ENCODE data around the gene STEAP2. TPM values are rescaled to one million over a fixed set of nuclear protein-coding genes. Genes with fewer than 3 reads are reported as not detected.

Gene STEAP2
- total and polyA plus RNA-seq, 4 donors: 8.2 to 16.3 (median 8.3) TPM

- Histone ChIP-seq H3K9me3 (ENCODE audit: control insufficient read depth, insufficient read depth, low read length) (no peaks in the 10 kb centered on the region), H3K27ac (ENCODE audit: low read depth, low read length) (no peak overlapping the region), H3K27me3 (ENCODE audit: control insufficient read depth, insufficient read depth, low read length) (no peaks in the 10 kb centered on the region), H3K4me3 (ENCODE audit: low read depth, low read length) (no peak overlapping the region), H3K4me1 (ENCODE audit: control insufficient read depth, insufficient read depth, low read length) (no peaks in the 10 kb centered on the region), H3K36me3 (ENCODE audit: control insufficient read depth, insufficient read depth, low read length) (no peaks in the 10 kb centered on the region)
- no peak for DNase-seq (ENCODE audit: low read depth in 4 of 6, low spot score in 6 of 6)
- WGBS (ENCODE audit: insufficient coverage): 70% methylated on average over 1 of the region's 5 CpGs
Measured at GRCh38 chr7:90276033-90276728, 64.6 kb downstream of the STEAP2 start.

Small RNAs within 50 kb of the gene (small RNA-seq; reads per million reads assigned to genes)
- not detected for gene RF00019 (ENCODE audit: low replicate concordance)

Other genes with a start within 250 kb of the STEAP2 start
- 1 to 10 TPM; 1.1 to 1.7 TPM for gene STEAP1, start 57.3 kb upstream of the STEAP2 start, total RNA-seq
- 1 to 10 TPM; 1.2 TPM for gene STEAP1, start 57.3 kb upstream of the STEAP2 start, polyA plus RNA-seq (ENCODE audit: insufficient read length in 2 of 2)
- 10 to 100 TPM; 10.9 to 17.5 TPM for gene CFAP69, start 33.4 kb downstream of the STEAP2 start, total RNA-seq
- 10 to 100 TPM in 1 of 2 donors, 1 to 10 TPM in 1; 10.0 to 11.3 TPM for gene CFAP69, start 33.4 kb downstream of the STEAP2 start, polyA plus RNA-seq (ENCODE audit: insufficient read length in 2 of 2)
- gene FAM237B, start 109.6 kb downstream of the STEAP2 start, total RNA-seq: not detected
- under 1 TPM; 0.18 to 0.22 TPM for gene FAM237B, start 109.6 kb downstream of the STEAP2 start, polyA plus RNA-seq (ENCODE audit: insufficient read length in 2 of 2)
- gene GTPBP10, start 135.0 kb downstream of the STEAP2 start, total RNA-seq: 10 to 100 TPM; 21.9 to 26.9 TPM
- 10 to 100 TPM; 18.6 to 21.5 TPM for gene GTPBP10, start 135.0 kb downstream of the STEAP2 start, polyA plus RNA-seq (ENCODE audit: insufficient read length in 2 of 2)
- 10 to 100 TPM; 33.1 to 52.3 TPM for gene CLDN12, start 191.7 kb downstream of the STEAP2 start, total RNA-seq
- gene CLDN12, start 191.7 kb downstream of the STEAP2 start, polyA plus RNA-seq (ENCODE audit: insufficient read length in 2 of 2): 10 to 100 TPM; 32.0 to 39.4 TPM